NCI-H146 (cell line): ENCODE measurements around the gene HHLA2.
"Not testable (repeated sequence)": the region's sequence is repeated elsewhere in the genome, so short reads cannot be mapped to it uniquely, and the experiment has no call there.

ENCODE experiments used
- DNase-seq: peaks from one replicate; lab custom pipeline; 2025; lab: John Stamatoyannopoulos, UW

Gene HHLA2, protein sequence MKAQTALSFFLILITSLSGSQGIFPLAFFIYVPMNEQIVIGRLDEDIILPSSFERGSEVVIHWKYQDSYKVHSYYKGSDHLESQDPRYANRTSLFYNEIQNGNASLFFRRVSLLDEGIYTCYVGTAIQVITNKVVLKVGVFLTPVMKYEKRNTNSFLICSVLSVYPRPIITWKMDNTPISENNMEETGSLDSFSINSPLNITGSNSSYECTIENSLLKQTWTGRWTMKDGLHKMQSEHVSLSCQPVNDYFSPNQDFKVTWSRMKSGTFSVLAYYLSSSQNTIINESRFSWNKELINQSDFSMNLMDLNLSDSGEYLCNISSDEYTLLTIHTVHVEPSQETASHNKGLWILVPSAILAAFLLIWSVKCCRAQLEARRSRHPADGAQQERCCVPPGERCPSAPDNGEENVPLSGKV

DNA sequence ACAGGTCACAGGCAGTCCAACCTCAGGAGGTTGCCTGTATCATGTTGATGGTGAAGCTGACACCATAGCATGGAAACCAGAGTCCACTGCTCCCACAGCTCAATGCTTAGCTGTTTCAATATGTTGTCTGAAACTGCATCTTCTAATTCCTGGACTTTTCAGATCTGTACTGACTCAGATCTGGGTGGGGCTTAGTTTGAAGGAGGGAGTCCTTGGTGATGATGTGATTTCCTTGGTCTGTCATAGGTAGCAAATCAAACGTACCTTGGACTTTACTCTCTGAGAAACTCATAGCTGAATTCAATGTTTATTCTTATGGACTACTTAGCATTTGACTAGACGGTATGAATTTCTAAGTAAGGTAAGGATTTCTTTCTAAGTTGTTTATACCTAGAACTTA lies at the start of gene HHLA2:
TSS of gene HHLA2 (plus strand) at position 310 of the 400 bp plus-strand sequence. CDS start 55,266 bp downstream, outside the sequence.
- DNase-seq, result no peak

DNA sequence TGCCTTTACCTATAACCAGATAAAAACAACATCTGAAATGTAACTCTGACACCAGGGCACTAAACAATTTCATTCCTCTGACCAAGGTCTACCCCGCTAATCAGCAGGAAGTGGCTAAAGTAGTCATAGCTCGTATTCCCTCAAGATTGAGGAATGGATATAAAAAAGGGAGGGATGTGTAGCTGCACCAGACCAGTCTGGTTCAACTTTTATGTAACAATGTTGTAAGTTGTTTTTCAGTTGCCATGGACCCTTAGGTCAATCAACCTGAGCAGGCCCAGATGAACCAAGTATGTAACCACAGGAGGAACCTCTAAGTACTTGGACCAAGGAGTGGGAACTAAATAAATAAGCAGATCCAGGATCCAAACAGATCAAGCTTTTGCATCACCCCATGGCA lies 45.7 kb upstream of the HHLA2 start:
- no peak for DNase-seq

DNA sequence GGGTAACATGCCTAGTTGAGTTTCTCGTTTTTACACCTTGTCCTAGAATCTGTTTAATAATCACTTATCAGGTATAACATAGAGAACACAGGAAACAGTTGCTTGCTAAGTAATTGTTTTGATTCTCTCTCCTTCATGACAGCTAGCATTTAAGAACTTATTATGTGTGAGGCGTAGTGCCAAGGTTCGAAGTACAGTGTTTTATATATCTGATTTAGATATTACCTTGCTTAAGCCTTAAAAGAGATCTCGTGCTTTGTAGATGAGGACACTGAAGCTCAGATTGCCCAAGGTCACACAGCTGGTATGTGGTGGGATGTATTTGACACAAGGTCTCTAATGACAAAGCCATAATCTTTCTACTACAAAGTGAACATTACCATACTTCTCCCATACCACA lies 45.1 kb upstream of the HHLA2 start:
- DNase-seq, result no peak

DNA sequence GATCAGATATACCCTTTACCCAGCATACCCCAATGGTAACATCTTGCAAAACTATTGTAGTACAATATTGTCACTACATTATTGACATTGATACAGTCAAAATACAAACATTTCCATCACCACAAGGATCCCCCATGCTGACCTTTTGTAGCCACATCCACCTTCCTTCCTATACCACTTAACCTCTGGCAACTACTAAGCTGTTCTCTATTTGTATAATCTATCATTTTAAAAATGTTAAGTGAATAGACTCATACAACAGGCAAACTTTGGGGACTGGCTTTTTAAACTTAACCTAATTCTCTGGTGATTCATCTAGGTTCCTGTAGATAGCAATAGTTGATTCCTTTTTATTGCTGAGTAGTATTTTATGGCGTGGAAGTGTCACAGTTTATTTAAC lies 44.5 kb upstream of the HHLA2 start:
- DNase-seq, result no peak

DNA sequence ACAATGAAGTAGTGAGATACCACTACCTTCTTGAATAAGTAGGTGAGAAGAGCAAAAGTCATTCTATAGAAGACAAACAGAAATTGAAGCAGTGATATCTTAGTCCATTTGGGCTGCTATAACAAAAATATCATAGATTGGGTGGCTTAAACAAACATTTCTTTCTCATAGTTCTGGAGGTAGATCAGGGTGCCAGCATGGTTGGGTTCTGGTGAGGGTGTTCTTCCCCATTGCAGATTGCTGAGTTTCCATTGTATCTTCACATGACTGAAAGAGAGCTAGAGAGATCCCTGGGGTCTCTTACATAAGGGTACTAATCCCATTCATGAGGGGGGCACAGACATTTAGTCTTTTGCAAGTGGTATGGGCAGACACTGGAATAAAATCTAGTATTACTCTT lies 41.2 kb upstream of the HHLA2 start:
- no peak for DNase-seq

DNA sequence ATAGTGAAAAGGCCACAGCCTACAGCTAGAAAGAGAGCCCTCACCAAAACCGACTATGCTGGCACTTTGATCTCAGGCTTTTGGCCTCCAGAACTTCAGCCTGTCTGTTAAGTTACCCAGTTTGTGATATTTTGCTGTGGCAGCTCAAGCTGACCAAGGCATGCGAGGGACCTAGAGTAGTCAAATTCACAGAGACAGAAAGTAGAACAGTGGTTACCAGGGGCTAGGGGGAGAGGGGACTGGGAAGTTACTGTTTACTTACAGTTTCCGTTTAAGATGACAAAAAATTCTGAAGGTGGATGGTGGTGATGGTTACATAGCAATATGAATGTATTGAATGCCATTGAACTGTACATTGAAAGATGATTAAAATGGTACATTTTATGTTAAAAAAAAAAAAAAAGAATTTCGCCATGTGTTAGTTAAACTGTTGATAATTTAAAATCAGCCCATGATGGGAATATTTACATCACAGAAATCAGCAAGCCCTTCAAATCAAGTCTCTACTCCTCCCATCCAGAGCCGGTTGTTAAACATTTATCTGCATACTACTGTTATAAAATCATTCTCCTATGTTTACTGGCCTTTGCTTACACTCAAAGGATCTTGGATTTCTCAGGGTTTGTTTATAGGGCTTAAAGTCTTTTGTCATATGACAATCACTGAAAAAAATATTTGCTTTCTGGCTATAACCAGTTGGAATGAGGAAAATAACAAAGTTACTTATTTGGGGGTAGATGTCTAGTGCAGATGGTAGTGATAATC lies 31.6 kb upstream of the HHLA2 start:
- peak; percentile 49 for DNase-seq

DNA sequence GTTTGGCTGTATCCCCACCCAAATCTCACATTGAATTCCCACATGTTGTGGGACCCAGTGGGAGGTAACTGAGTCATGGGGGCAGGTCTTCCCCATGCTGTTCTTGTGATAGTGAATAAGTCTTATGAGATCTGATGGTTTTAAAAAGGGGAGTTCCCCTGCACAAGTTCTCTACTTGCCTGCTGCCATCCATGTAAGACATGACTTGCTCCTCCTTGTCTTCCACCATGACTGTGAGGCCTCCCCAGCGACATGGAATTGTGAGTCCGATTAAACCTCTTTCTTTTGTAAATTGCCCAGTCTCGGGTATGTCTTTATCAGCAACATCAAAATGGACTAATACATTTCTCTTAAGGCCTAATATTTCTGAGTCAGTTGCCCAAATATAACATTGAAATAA lies 28.1 kb upstream of the HHLA2 start:
- DNase-seq, result not testable (repeated sequence)

DNA sequence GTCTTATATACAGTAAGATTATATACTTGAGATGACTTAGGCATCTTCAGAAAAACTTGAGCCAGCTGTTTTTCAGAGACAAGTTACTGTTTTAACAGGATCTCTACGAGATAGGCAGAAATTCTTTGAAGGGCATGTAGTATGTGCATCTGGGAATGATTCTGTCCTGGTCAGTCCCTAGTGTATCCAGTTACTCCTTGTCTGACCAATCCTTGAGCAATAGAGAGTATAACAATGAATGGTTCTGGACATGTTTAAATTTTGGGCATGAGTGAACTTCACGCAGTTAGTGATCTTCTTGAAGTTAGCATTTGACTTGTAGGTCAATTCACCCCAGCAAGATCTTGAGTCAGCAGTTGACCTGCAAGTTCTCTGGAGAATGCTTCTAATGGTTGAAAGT lies 24.7 kb upstream of the HHLA2 start:
- no peak for DNase-seq

DNA sequence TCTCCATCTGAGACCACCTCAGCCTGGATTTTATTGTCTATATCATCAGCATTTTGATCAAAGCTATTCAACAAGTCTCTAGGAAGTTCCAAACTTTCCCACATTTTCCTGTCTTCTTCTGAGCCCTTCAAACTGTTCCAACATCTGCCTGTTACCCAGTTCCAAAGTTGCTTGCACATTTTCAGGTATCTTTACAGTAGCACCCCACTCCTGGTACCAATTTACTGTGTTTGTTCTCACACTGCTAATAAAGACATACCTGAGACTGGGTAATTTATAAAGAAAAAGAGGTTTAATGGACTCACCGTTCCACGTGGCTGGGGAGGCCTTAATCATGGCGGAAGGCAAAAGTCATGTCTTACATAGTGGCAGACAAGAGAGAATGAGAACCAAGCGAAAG lies 17.3 kb upstream of the HHLA2 start:
- not testable (repeated sequence) for DNase-seq

DNA sequence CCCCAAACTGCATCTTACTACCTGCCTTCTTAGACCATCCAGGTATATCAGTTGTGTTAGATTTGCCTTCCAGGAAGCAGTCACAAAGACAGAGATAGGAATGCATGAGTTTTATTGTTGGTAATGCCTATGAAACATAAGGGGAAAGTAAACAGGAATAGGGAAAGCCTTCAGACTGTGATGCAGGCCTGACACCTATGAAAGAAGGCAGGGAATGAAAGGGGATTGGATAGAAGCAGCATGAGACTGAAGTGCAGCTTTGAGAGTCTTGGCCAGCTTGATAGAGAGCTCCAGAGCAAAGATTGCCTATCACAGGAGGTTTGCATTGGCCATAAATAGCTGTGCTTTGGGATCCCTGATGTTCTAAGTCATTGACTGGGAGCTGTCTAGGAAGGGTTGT lies 15.9 kb upstream of the HHLA2 start:
- DNase-seq, result no peak

DNA sequence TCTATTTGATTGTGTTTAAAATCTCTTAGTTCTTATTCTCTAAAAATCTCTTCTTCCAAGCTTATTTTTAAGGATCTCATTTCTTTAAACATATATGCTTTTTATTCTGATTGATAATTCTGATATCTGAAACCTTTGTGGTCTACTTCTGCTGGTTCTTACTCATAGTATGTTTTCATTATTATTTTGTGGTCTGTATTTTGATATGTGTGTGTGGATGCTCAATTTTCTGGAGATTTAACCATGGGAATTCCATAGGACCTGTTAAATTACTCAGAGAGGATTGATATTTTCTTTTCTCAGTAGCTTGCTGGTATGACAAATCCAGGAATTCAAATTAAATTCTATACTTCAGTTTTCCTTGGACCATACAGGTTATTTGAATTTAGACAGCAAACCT lies 14.7 kb upstream of the HHLA2 start:
- no peak for DNase-seq

DNA sequence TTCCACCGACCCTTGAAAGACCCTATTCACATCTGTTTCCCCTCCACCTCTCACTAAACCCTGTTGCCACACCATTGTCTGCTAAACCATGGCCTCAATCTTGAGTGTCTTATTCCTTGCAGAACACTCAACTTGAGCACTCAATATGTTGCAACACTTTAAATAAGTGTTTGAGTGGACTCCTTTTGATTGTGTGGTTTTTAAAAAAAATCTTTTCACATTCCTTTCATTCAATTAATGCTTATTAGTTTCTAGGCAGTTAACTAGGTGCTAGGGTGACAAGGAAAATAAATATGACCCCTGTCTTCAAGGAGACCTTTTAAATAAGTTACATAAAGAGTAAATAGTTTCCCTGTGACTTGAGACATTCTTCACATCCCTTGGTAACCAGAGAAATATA lies 13.3 kb upstream of the HHLA2 start:
- DNase-seq, result no peak

DNA sequence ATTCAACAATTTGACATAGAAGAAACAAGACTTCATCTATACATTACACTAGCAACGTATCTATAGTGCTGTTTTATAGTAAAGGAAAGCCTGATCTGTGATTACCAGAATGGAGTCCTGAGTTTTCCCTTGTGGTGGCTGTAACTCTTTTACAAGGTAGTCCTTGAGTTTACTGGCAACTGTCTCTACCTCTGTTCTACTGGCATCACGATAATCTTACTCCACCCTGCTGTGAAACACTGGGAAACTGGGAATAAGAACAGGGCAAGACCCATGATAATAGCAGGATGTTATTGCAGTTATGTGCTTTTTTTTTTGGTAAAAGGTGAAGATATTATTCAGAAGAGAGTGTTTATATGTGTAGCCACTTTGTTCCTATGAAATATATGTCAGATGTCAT lies 12.4 kb upstream of the HHLA2 start:
- no peak for DNase-seq

DNA sequence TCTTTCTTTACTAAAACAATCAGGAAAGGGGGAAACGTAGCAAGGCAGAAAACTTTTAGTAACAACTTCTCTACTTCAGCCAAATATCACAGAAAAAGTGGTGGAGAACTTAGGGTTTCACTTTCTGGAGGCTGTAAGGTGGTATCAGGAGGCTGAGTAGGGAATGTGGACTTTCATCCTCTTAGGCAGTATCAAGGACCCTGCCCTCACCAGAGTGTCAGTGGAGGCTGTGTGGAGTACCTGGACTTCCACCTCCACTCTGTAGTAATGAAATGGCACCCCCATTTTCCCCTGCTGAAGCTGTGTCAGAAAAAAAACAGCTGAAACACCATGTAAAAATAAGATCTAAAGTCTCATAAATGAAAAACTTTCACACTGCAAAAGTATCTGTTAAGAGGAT lies 11.2 kb upstream of the HHLA2 start:
- no peak for DNase-seq

DNA sequence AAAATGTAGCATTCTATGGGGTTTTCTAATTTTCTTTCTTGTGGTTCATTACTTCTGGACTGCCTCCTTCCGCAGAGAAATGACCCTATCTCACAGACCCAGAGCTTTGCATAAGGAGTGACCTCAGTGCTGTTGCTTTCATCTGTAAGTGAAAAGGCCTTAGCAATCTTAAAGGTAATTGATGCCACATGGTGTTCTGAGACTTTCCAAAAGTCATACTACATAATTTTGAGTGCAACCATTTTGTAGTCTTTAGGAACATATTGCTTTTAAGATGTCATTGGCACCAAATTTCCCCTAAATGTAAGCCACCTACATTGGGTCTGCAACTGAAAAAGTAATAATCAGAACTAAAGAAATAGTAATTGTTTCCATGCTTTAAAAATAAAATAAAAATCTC lies 9.2 kb upstream of the HHLA2 start:
- no peak for DNase-seq

DNA sequence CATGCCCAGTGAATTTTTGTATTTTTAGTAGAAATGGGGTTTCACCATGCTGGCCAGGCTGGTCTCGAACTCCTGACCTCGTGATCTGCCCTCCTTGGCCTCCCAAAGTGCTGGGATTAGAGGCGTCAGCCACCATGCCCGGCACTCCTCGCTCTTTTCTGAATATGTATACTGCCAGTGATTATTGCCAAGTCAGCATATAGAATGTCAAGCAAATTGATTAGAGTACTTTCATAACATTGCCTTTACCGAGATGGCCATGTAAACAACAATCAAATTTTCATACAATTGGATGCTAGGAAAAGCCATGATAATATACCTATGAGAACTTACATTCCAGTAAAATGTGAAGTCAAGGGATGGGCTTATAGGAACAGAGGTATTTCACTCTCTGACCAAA lies 8.2 kb upstream of the HHLA2 start:
- DNase-seq, result not testable (repeated sequence)

DNA sequence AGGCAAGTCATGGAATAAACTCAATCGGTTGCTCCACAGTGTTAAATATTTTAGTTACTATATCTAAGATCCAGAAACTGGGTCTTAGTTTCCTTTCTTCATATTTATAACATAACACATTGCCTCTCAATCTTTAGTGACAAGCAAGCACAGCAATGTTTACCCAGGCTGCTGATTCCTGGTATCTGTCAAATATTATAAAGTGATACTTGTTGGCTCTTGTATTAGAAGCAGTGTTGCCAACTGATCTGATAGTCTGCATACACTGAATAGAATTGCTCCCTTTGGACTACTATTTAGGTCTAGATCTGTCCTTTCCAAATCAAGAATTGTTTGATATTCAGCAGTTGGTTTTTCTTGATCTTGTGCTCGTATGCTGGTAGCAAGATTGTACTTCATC lies 7.2 kb upstream of the HHLA2 start:
- no peak for DNase-seq

DNA sequence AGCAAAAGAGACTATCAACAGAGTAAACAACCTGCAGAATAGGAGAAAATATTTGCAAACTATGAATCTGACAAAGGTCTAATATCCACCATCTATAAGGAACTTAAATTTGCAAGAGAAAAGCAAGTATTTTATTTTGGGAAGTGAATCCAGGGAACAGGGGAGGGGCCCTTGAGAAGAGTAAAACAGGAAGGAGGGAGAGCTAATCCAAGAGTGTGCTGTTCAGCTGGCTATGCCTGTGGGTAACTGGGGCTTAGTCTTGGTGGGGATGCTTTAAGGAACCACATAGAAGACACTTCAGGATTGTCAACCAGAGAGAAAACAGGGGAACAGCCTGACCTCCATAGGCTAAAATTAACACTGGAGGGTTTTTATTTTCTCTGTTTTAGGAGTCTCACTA lies 3.9 kb upstream of the HHLA2 start:
- no peak for DNase-seq

DNA sequence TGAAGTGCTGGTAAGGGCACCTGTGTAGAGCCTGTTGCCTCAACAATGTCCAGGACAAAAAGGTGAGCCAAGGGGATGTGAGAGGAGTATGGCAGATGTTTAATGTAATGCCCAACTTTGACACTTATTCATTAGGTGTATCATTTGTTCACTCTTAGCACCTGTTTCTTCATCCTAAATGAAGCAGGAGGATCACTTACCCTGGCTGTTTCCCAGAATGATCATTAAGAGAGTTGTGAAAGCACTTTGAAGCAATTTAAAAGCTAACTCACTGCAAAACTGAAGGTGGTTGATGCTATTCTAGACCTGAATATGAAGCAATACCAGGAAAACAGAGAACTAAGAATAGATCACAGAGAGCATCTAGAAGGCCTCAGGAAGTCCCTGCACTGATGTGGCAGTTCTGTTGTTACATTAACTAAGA lies 3.4 kb upstream of the HHLA2 start:
- DNase-seq, result no peak

DNA sequence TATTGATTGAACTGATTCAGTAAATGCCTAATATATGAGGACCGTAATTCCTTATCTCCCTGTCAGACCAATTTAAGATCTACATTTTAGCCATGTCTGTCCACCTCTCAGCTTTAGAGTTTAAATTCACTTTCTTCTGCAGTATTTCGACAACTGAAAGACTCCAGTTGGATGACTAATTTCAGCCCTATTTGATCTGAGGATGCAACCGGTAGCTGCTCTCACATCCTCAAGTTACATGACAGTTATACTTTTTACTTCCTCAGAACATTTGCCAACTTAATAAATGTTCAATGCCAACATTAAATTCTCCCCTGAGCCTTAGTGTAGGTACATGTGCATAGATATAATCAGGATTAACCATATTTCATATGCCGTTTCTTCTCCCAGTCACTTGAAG lies 2.5 kb upstream of the HHLA2 start:
- no peak for DNase-seq

DNA sequence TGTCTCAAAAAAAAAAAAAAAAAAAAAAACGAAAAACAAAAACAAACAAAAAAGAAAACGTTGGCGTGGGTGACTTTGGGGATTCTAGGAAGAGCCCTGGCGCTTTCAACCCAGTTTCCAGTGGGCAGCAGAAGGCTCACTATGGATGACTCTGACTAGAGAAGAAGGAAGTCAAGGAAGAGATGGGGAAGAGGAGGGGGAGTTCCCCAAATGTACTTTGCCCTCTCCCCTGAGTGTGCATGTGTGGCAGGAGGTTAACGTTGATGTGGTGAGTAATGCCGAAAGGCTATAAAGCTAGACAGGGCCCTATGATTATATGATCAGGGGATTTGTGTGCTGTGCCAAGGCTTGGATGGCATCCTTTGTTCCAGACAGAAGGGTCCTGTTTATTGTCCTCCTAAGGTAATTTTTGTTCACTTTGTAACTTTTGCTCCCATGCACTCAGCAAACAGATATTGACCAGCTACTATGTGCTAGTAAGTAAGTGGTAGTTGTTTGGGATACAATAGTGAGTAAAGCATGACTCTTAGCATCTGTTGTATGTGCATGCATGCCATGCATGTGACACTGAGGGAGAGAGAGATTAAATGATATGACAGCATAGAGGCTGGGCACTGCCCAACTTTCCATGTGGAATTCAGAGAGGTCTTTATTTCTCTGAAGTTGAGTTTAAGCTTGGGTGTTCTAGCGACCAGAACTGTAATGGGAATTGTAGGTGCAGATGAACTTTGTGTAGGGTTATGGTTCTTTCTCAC lies 750 bp upstream of the HHLA2 start:
- no peak for DNase-seq

DNA sequence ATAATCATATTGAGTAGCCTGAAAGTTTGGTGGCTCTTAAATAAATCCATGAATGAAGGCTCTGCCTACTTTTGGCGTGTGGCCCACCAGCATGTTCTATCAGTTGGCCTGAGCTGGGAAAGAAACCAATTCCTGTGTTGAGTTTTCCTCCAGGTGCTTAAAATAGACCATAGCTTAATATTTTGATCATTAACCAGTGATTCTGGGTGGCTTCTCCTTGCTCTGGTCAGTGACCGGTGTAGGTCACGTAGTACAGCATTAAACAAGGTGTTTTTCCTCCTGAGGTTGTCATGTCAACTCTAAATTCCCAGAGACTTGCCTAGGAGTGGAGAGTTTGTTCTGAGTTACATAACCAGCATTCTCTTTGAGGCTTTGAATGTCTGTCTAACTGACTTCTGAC lies 1.3 kb downstream of the HHLA2 start:
- no peak for DNase-seq

DNA sequence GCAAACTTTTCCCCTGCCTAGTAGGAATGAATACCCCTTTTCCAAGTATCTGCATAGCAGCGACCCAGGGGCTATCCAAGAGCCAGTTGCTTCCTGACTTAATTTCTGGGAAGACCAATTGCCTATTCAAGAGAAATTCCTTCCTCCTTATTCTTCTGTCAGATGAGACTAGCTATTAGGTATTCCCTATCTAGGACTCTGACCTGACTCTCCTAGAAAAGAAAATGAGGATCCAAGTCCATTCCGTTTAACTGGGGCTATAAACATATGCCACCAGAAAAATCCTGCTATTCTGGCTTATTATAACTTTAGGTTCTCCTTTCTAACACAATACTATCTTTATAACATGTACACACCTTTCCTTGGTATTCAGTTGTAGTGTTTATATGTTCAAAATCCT lies 1.7 kb downstream of the HHLA2 start:
- DNase-seq, result no peak
